Inflammatory macrophage treated with lipopolysaccharide for 4 hours (primary cell): ENCODE results near the gene HIVEP3.
"Not testable (repeated sequence)": the region's sequence is repeated elsewhere in the genome, so short reads cannot be mapped to it uniquely, and the experiment has no call there.

Experiments
- DNase-seq: peaks from one replicate; pipeline ENCODE4 v3.0.0-alpha.2; 2020

Gene HIVEP3

DNA sequence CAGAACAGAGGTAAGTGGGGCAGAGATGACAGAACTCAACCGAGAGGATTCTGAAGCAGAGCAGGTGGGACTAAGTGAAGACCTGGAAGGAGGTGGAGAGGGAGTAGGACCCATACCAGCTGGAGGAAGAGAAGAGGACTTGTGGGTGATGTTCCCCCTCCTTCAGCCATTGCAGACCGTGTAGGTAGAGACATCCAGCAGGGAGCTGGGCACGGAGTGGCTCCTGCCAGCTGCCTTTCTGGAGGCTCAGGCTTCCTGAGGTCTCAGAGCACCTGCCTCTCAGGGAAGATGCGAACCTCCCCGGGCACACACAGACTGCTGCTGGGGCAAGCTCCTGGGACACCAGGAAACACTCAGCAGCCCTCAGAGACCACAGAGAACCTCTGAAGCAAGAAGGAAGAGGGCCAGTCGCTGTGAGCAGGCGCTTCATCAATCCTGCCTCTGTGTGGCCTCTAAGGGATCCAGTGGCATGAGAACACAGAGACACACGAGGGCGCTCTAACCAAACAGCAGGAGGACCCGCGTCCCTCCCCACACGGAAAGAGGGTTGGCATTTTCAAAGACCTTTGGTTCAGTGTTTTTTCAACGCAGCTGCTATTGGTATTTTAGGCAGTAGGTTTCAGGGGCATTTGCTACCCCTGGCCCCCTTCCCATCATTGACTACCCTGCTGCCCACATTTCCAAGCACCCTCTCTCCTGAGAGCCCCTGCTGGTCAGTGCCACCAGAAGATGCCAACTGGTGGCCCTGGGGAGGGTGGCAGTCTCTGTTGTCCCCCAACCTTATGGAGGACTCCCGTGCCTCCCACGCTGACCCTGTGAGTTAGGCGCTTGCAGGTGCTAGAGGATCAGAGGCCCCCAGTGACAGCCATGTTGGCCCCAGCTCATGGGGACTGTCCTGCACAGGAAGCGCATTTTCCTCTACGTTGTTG lies 344.7 kb downstream of the HIVEP3 start:
- DNase-seq: peak; percentile 66

DNA sequence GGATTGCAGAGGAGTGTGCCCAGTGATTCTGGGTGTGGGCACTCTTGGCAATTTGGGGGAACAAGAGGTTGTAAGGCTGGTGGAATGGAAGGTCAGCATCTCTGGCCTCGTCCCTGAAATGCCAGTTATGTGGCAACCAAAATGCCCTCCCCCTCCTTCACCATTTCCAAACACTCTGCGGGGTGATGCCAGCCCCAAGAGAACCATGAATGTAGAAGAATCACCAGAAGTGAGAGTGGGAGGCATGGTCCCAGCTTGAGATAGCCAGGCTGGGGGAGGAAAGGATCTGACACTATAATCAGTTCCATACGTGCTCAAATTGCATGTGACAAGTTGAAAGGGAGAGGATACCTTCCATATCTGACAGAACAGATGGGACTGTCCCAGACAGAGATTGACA lies 345.5 kb downstream of the HIVEP3 start:
- DNase-seq: peak; percentile 18

DNA sequence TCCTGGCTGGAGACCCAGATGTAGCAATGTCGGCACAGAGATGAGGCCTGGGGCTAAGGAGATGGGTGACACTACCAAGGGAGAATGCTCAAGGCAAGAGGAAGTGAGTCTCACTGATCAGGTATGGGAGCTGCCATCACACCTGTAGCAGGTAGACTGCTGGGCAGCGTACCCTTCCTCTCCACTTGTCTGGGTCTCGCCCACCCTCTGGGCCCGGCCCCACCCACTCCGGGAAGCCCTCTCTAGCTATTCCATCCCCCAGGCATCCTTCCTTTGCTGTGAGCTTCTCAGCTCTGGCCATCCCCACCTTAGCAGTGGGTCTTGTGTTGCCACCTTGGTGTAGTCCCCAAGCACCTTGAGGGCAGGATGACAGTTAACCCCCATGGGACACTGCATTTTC lies 346.5 kb downstream of the HIVEP3 start:
- no peak for DNase-seq

DNA sequence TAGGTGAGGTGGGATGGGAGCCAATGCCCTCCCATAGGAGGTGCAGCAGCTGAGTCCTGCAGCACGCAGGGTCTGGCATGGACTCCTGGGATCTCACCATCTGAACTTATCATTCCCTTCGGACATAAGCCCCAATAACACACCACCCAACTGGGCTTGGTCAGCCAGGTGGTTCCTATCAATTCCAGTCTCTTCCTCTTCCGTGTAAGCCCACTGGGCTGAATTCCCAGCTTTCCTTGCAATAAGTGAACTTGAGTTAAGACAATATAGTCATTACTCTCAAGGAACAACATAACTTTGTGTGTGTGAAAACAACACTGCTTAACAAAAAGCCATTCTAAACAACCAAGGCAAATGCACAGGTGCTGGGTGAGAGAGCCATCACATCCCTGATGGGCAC lies 347.7 kb downstream of the HIVEP3 start:
- no peak for DNase-seq

DNA sequence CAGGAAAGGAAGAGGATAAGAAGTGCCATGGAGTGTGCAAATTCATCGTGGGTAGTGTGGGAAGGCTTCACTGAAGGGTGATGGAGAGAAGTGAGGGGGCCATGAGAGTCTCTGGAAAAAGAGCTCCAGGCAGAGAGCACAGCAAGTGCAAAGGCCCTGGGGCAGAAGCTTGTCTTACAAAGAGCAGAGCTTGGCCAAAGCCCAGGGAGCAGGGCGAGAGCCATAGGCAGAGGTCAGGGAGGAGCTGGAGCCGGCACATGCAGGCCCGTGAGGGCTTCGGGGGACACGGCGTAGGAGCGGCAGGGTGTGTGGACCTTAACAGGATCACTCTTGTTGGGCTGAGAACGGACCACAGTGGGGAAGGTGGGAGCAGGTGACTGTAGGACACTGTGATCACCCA lies 350.5 kb downstream of the HIVEP3 start:
- DNase-seq: no peak

DNA sequence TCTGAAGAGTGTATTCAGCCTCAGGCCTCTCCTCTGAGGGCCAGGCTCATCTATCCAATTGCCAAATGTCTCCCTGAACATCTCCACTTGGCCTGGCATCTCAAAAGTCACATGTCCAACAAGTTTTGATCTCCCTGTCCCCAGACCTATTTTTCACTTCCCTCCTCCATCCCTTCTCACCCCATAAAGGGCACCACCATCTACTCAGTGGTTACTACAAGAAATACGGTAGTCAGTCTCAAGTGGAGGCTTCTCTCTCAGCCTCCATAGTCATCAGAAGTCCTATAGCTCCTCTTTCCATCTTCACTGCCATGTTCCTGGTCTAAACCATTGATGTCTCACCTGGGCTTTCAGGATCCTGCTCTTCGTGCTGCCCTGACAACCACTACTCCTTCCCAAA lies 351.8 kb downstream of the HIVEP3 start:
- DNase-seq: no peak

DNA sequence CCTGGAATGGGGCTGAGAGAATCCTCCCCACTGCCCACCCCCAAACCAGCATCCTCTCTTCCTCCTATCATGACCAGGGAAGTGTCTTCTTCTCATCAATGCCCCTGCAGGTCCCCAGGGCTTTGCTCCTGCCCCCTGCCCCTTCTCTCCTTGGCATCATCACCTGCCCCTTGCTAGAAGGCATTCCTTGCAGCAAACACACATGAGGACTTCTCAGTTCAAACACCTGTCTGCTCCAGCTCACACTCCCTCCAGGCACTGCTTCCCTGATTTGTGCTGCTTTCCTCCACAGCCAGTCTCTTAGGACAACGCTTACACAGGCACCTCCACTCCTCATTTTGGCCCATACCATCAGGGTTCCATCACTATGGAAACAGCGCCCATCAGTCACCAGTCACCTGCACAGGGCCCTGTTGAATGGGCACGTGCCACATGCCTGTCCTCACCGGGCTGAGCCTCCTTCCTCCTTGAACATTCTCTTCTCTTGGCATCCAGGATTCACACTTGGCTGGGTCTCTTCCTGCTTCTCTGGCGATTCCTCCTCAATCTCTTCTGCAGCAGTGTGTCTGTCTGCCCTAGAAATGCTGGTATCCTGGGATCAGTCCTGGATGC lies 352.3 kb downstream of the HIVEP3 start:
- no peak for DNase-seq

DNA sequence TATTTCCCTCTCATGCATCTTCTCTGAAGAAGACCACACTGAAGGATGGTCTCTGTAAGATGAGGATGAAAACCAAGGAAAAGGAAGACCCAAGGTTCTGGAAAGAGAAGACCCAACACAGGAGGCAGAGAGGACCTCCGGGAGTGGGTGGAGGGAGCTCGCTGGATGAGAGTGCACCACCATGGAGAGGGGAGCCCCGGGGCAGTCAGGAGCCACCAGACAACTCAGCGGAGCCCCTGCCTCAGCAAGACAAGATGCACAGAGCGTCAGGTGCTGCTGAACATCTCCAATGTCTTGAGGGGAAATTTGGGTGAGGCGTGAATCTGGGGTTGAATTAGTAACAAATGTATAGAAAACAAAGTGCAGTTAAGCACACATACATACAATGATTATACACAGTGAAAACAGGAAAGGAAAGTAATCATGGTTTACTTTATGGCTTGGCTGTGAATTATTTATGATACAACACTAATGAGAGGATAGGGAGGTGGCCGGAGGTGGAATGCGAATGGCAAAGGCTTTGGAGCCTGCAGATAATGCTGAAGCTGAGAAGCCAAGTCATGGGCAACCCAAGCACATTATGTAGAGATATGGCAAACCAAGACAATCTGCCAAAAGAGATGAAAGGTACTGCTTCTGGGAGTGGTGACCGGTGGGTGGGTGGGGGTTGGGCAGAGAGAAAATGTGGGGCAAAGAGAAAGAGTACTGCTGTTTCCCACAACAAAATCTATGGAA lies 353.8 kb downstream of the HIVEP3 start:
- DNase-seq: no peak

DNA sequence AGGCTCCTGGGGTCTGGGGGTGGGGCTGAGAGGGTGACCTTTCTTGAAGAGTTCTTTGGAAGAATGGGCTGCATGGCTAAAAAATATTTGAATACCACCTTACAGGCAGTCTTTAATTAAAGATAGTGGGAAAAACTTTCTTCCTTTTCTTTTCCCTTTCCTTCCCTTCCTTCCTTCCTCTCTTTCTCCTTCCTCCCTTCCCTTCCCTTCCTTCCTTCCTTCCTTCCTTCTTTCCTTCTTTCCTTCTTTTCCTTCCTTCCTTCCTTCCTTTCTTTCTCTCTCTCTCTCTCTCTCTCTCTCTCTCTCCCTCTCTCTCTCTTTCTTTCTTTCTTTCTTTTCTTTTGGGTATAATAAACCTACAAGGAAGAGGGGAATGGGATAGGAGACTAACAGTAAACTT lies 356.4 kb downstream of the HIVEP3 start:
- DNase-seq: no peak

DNA sequence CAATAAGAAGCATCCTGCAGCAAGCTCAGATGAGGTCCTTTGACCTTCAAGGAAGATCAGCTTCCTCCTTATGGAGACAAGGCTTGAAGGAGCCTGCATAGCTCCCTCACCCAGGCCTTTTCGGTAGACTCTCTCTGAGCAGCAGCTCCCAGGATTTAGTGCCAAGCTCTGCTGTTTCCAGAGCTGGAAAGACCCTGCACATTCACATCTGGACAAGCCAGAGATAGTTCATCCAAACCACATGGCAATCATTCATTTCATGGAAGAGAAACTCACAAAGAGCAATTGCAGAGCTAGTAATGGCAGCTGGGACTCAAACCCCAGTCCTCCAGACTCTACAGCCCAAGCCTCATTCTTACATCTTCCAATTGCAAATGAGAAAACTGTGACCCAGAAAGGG lies 357.8 kb downstream of the HIVEP3 start:
- DNase-seq: no peak

DNA sequence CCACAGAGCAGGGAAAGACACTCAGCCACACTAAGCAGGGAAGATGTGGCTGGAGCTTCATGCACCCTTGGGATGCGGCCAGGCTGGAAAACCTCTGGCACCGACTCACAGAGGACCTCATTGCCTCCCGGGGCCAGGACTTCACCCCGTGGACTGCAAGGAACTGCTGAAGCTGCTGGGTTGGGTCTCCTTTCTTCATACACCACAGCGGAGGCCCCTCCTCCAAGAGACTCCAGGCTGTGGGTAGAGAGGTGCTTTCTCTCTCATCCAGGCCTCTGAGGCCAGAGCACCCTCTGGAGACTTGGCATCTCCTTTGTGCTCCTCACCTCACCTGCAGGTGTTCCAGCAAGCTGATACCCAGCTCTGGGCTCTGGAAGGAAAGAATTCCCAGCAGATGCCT lies 358.2 kb downstream of the HIVEP3 start:
- no peak for DNase-seq

DNA sequence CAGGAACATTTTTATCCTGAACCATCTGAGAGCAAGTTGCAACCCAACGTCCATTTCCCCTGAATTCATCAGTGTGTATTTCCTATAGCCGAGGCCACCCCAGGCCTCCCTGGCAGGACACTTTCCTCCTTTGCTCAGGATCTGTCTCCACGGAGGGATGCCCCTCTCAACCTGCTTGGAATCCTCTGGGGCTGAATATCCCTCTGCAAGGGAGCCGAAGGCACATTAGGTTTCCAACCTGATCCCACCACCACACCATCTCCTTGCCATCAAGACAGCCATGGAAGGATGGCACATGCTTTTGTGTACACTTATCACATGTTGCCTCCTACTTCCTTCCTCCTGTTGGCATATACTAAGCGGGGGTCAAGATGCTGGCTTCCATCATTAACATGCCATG lies 359.4 kb downstream of the HIVEP3 start:
- no peak for DNase-seq

DNA sequence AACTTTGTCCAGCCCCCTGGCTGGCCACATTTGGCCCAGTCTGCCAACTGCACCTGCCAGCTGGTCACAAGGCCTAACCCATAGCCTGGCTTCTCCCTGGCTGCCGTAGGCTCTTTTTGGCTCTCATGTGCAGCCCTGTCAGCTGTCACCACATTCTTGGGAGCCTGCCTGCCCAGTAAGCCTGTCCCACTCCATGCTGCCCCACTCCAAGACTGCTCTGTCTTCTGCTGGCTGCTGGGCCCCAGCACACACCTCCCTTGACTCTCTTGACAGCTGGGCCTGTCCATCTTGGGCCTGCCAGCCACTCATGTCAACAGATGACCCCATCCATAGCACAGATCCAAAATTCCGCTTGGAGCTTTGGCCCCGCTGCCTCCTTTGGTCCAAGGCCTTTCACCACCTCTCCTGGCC lies 360.0 kb downstream of the HIVEP3 start:
- no peak for DNase-seq

DNA sequence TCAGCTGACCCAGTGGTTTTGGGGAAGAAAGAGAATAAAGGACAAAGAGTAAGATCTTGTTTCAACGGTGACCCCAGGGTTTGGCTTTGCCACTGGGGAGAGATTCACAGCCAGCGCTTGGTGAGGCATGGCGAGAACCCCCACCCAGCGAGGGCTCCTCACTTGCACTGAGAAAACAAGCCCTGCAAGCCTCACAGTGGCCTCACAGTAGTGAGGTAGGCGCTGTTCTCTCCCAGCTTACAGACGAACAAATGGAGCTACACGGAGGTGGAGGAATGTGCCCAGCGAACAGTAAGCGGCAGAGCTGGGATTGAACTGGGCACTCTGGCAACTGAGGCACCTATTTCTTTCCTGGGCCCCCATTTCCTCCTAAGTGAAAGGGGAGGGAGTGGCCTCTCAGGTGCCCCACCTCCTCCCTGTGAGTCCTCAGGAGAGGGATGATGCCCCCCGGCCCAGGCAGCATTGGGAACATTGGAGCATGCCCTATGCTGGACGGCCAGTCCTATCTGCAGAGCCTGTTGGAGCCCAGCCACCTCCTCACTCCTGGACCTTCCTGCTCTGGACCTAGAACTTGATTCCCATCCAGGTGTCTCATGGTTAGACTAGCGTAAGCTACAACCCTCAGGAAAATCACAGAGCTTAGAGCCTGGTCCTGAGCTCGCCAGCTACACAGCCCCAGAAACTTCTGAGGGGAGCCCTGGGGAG lies 360.8 kb downstream of the HIVEP3 start:
- no peak for DNase-seq

DNA sequence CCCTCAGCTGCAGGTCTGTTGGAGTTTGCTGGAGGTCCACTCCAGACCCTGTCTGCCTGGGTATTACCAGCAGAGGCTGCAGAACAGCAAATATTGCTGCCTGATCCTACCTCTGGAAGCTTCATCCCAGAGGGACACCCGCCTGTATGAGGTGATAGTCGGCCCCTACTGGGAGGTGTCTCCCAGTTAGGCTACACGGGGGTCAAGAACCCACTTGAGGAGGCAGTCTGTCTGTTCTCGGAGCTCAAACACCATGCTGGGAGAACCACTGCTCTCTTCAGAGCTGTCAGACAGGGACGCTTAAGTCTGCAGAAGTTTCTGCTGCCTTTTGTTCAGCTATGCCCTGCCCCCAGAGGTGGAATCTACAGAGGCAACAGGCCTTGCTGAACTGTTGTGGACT lies 364.0 kb downstream of the HIVEP3 start:
- not testable (repeated sequence) for DNase-seq

DNA sequence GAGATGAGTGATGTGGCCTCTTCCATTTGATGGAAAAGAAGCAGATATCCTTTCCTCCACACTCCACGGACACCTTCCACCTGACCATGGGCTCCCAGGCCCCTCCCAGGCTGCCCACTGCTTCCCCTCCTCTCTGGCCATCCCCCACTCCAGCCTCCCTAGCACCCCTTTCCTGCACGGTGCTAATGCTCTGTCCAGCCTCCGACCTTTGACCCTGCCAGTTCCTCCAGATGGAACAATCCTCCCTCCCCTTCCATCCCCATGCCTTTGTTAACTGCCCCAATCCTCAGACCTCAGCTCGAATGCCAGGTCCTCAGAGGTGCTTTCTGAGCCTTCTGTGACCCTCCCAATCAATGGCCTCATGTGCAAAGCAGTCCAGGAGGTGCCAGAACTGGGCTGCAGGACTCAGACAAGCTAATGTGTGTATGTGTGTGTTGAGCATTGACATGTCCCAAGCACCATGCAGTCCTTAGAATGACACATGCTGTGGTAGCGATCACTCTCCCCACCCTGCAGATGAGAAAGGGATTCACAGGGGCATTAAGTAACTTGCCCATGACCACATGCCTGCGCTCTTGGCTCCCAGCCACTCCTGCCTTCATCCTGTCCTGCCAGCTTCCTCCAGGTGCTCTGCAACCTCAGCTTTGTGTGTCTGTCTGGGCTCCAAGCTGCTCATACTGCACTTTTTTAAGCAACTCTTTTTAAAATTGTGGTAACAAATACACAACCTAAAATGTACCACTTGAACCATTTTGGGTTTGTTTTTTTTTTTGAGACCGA lies 370.8 kb downstream of the HIVEP3 start:
- no peak for DNase-seq

DNA sequence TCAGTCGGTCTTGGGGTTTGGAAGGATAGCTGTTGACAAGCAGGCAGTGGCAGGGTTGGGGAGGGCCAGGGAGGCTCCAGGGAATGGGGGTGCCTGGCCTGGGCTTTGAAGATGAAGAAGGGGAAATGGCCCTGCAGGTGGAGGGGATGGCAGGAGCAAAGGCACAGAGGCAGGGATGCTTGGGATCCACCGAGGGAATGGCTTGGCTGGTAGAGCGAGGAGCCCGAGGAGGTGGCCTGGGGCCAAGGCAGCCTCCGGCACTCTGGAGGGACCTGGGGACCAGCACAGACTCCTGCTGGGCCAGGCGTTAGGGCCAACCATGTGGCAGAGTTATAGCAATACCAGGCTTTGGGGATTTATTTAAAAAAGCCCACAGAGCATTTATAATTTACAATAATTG lies 371.4 kb downstream of the HIVEP3 start:
- no peak for DNase-seq

DNA sequence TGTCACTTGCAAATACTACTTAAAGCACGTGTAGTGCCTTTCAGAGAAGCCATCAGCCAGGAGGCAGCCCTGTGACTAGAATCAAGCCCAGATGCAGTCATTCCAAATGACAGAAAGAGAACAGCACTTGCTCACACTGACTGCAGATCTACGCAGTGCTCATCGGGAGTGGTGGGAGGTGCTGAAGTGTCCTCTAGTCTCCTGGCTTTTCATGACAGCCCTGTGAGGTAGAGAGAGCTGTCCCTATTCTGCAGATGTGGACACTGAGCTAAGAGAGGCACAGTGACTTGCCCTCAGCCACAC lies 371.9 kb downstream of the HIVEP3 start:
- DNase-seq: no peak

DNA sequence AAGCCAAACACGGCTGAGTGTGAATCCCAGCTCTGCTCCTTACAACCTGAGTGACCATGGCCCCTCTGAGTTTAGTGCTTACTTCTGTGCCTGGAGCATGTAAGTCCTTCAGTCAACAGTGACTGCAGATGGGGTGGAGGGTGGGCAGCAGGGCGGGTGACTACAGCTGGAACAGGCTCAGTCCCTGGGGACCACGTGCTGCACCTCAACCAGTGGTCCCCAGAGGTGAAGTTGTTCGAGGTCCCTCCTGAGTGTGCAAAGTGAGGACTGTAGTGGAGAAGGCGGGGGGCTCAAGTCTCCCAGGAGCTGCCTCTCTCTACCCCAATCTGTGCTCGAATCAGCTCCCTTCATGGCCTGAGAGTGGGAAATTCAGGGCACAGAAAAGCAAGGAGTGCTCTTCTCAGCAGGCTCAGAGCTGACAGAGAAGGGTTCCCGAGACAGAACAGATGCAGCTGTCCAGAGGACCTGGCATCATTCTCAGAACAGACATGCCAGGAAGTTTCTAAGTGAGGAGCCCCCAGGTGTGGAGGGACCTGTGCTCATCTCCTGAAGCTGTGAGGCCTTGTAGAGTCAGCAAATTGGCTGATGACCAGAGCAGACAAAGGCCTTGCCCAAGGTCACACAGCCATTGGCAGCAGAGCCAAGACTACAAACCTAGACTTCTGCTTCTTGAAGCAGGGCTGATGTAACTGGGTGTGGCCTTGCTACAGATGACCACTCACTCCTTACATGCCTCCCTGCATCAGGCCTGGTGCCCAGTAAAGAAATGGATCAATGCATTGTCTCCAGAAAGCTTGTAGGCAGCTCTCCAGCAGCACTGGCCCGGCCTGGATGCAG lies 372.5 kb downstream of the HIVEP3 start:
- DNase-seq: peak; percentile 77

DNA sequence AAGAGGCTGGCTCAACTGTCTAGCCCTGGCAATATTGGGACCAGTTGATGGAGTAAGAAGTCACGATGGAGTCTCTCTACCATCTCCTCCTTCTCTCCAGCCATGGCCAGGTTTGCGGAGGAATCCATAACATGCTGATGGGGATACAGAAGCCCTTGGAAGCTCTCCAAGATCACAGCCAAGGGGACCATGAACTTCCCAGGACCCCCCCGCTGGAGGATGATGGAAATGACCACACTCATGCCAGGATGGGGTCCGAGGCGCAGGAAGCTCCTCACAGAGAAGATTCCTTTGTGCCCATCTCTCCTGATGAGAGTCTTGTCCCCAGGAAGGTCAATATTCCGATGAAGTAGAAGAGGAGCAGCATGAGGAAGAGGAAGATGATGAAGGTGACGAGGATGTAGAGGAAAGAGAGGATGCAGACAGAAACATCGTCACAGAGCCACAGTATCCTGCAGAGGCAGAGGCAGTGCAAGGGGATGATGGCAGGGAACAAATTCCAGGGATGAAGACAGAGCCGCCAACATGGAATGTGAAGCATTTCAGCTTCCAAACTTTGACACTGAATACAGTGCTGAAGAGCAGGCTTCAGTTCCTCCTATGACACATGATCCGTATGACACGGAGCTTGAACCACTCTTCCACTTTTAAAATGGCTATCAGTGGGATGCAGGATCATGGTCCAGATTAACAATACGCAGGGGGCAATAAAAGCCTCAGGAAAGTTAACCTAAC lies 376.4 kb downstream of the HIVEP3 start:
- no peak for DNase-seq

DNA sequence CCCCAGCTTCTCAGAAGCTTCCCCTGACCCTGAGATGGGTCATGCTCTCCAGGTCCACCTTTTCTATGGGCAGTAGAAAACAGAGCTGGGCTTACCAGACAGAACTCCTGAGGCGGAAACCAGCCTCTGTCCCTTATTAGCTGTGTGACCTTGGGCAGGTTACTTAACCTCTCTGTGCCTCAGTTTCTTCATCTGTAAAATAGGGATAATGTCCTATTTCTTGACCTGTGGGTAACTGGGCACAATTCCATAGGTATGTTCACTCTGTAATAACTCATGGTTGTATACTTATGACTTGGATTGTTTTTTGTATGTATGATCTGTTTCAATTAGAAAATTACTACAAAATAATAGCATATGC lies 377.1 kb downstream of the HIVEP3 start:
- no peak for DNase-seq
